Caco-2 (cell line): ENCODE measurements around the gene COL25A1. TPM values are rescaled to one million over a fixed set of nuclear protein-coding genes. Genes with fewer than 3 reads are reported as not detected.

Experiments used
- BruUV-seq: library from RNA; stranded (reverse); fragments of 400-500 nt; replicated peaks from 2 replicates; lab custom pipeline; 2021; lab: Mats Ljungman, UMichigan
- CTCF ChIA-PET: fragments of 300-600 bp; sonication (Branson Sonifier 250); formaldehyde crosslinking; loops from one replicate; lab custom pipeline; 2022; ENCODE audit warnings: antibody characterized with exemption; lab: Charles Lee
- POLR2A ChIA-PET: fragments of 300-600 bp; sonication (Branson Sonifier 250); formaldehyde crosslinking; loops from one replicate; lab custom pipeline; 2022; ENCODE audit warnings: antibody characterized with exemption; lab: Charles Lee
- DNase-seq, 2 experiments: peaks; one replicate each; pipeline versions ENCODE4 v3.0.0 to v3.0.0-alpha.2; 2020 to 2022
- H3K27me3 ChIP-seq: replicated peaks from 2 replicates; pipeline ENCODE4 v1.6.0; 2011; ENCODE audit warnings: low read length; ENCODE audit not compliant: control insufficient read depth, insufficient read depth
- H3K36me3 ChIP-seq: 2 replicates; pipeline ENCODE4 v1.5.1; 2011; ENCODE audit warnings: low read length; ENCODE audit not compliant: control insufficient read depth, insufficient read depth
- H3K4me1 ChIP-seq: fragments of 250-450 bp; sonication (Bioruptor Pico); 2 replicates; pipeline ENCODE4 v1.5.1; 2020; ENCODE audit warnings: mild to moderate bottlenecking
- H3K4me3 ChIP-seq: 2 replicates; pipeline ENCODE4 v1.5.1; 2011; ENCODE audit warnings: low read depth, mild to moderate bottlenecking, control low read depth, low read length
- H3K9me3 ChIP-seq: fragments of 250-450 bp; sonication (Bioruptor Pico); 2 replicates; pipeline ENCODE4 v1.5.1; 2020; ENCODE audit warnings: mild to moderate bottlenecking, moderate library complexity
- H3K27ac Mint-ChIP-seq: one replicate; pipeline ENCODE4 v1.8.0; 2022; ENCODE audit warnings: mixed read lengths; ENCODE audit not compliant: unreplicated experiment
- H3K27me3 Mint-ChIP-seq: one replicate; pipeline ENCODE4 v1.8.0; 2022; ENCODE audit warnings: mixed read lengths; ENCODE audit not compliant: insufficient read depth, unreplicated experiment
- H3K36me3 Mint-ChIP-seq: one replicate; pipeline ENCODE4 v1.8.0; 2022; ENCODE audit warnings: mild to moderate bottlenecking, mixed read lengths; ENCODE audit not compliant: insufficient read depth, unreplicated experiment
- H3K4me1 Mint-ChIP-seq: one replicate; pipeline ENCODE4 v1.8.0; 2022; ENCODE audit warnings: low read depth, mixed read lengths; ENCODE audit not compliant: unreplicated experiment
- H3K4me3 Mint-ChIP-seq: one replicate; pipeline ENCODE4 v1.8.0; 2022; ENCODE audit warnings: mild to moderate bottlenecking, moderate library complexity, mixed read lengths; ENCODE audit not compliant: unreplicated experiment
- H3K9me3 Mint-ChIP-seq: one replicate; pipeline ENCODE4 v1.8.0; 2022; ENCODE audit warnings: mixed read lengths; ENCODE audit not compliant: unreplicated experiment
- CTCF ChIP-seq, 2 experiments: fragments of 200-600 bp in 1 of 2; IDR thresholded peaks; 1 replicate in 1 of 2; 2 replicates in 1 of 2; pipeline versions ENCODE4 v1.5.1 to v1.8.0; 2011 to 2022; ENCODE audit warnings: antibody characterized with exemption in 1 of 2, control low read depth in 1 of 2, inconsistent platforms in 1 of 2, low read depth in 1 of 2, low read length in 1 of 2, mild to moderate bottlenecking in 1 of 2, moderate library complexity in 1 of 2; ENCODE audit not compliant: insufficient read depth in 1 of 2, severe bottlenecking in 1 of 2, unreplicated experiment in 1 of 2
- intact Hi-C: fragments of 100-400 bp; cut with micrococcal nuclease; formaldehyde crosslinking; loops from one replicate; pipeline ENCODE4 v1.10.0; 2022; ENCODE audit not compliant: unreplicated experiment
- total RNA-seq: library from RNA; stranded (reverse); gene quantifications from 2 replicates; pipeline ENCODE4 v1.2.3, GENCODE V29; 2022

COL25A1 gene
- total RNA-seq, 1 experiment from 2014 or later = not detected

- H3K27ac Mint-ChIP-seq = no peak overlapping the region
- no TSS peak for BruUV-seq
- intact Hi-C loops = no loop called here
- Histone ChIP-seq H3K27me3 (no peaks in the 10 kb centered on the region), H3K4me1 (no peaks in the 10 kb centered on the region), H3K36me3 (no peaks in the 10 kb centered on the region), H3K4me3 (no peak overlapping the region), H3K9me3 (no peaks in the 10 kb centered on the region)
- H3K27me3 Mint-ChIP-seq = peaks cover 8% of the 10 kb centered on the region
- CTCF ChIA-PET = no interaction called here
- no peaks in the 10 kb centered on the region for H3K9me3 Mint-ChIP-seq
- no peaks in the 10 kb centered on the region for H3K36me3 Mint-ChIP-seq
- no peak for DNase-seq
- H3K4me3 Mint-ChIP-seq = no peak overlapping the region
- TF ChIP-seq CTCF (IDR thresholded peaks at IDR 0.05; ENCODE audit: insufficient read depth in 1 of 2, low read depth in 1 of 2, low read length in 1 of 2, severe bottlenecking in 1 of 2, unreplicated experiment in 1 of 2) = no peak
- no peaks in the 10 kb centered on the region for H3K4me1 Mint-ChIP-seq
- POLR2A ChIA-PET = no interaction called here
These were observed 51.1 kb downstream of the COL25A1 start for GRCh38 chr4:109251396-109251795.

- no peaks in the 10 kb centered on the region for H3K27me3 ChIP-seq
- Mint-ChIP-seq H3K4me3 (no peak overlapping the region), H3K36me3 (no peaks in the 10 kb centered on the region), H3K27me3 (no peaks in the 10 kb centered on the region), H3K4me1 (no peaks in the 10 kb centered on the region), H3K9me3 (no peaks in the 10 kb centered on the region), H3K27ac (no peak overlapping the region)
- no peak for TF ChIP-seq CTCF (IDR thresholded peaks at IDR 0.05; ENCODE audit: insufficient read depth in 1 of 2, low read depth in 1 of 2, low read length in 1 of 2, severe bottlenecking in 1 of 2, unreplicated experiment in 1 of 2)
- H3K36me3 ChIP-seq = no peaks in the 10 kb centered on the region
- intact Hi-C loops = no loop called here
- POLR2A ChIA-PET = no interaction called here
- CTCF ChIA-PET = no interaction called here
- DNase-seq = no peak
- H3K4me3 ChIP-seq = no peak overlapping the region
- no TSS peak for BruUV-seq
- H3K4me1 ChIP-seq = no peaks in the 10 kb centered on the region
- no peaks in the 10 kb centered on the region for H3K9me3 ChIP-seq
These were observed 54.0 kb downstream of the COL25A1 start for GRCh38 chr4:109248322-109248900.

- Mint-ChIP-seq H3K4me3 (no peak overlapping the region), H3K36me3 (no peaks in the 10 kb centered on the region), H3K27me3 (no peaks in the 10 kb centered on the region), H3K27ac (no peak overlapping the region), H3K4me1 (no peaks in the 10 kb centered on the region), H3K9me3 (no peaks in the 10 kb centered on the region)
- TF ChIP-seq CTCF (IDR thresholded peaks at IDR 0.05; ENCODE audit: insufficient read depth in 1 of 2, low read depth in 1 of 2, low read length in 1 of 2, severe bottlenecking in 1 of 2, unreplicated experiment in 1 of 2) = no peak
- ChIA-PET CTCF (no interaction called here), POLR2A (no interaction called here)
- no peaks in the 10 kb centered on the region for H3K27me3 ChIP-seq
- H3K4me3 ChIP-seq = no peak overlapping the region
- no TSS peak for BruUV-seq
- H3K4me1 ChIP-seq = no peaks in the 10 kb centered on the region
- DNase-seq = no peak
- H3K9me3 ChIP-seq = no peaks in the 10 kb centered on the region
- H3K36me3 ChIP-seq = no peaks in the 10 kb centered on the region
- intact Hi-C loops = no loop called here
These were observed 58.6 kb downstream of the COL25A1 start for GRCh38 chr4:109243871-109244270.
